A673 (cell line): ENCODE results near the gene PITX1. TPM values are rescaled to one million over a fixed set of nuclear protein-coding genes. Genes with fewer than 3 reads are reported as not detected.

Source experiments
- BruUV-seq: library from RNA; stranded (reverse); fragments of 400-500 nt; replicated peaks from 2 replicates; lab custom pipeline; 2021; lab: Mats Ljungman, UMichigan
- CTCF ChIA-PET: fragments of 300-600 bp; sonication (Branson Sonifier 250); formaldehyde crosslinking; loops from one replicate; lab custom pipeline; 2022; ENCODE audit warnings: antibody characterized with exemption; lab: Charles Lee
- POLR2A ChIA-PET: fragments of 300-600 bp; sonication (Branson Sonifier 250); formaldehyde crosslinking; loops from one replicate; lab custom pipeline; 2022; ENCODE audit warnings: antibody characterized with exemption; ENCODE audit not compliant: low non-redundant PET; lab: Charles Lee
- DNase-seq: peaks from one replicate; pipeline ENCODE4 v3.0.0-alpha.2; 2015; ENCODE audit warnings: low spot score
- H3K27ac ChIP-seq: fragments of 200-600 bp; sonication (generic); 2 replicates; pipeline ENCODE4 v1.5.1; 2016; ENCODE audit warnings: mixed run types, low read depth, mild to moderate bottlenecking, mixed read lengths, antibody characterized with exemption, low read length; ENCODE audit not compliant: poor library complexity, severe bottlenecking
- H3K27me3 ChIP-seq: fragments of 200-600 bp; sonication (generic); replicated peaks from 2 replicates; pipeline ENCODE4 v1.6.1; 2017; ENCODE audit warnings: mixed run types, low read depth, mild to moderate bottlenecking, mixed read lengths, antibody characterized with exemption, low read length; ENCODE audit not compliant: insufficient read depth, poor library complexity
- H3K36me3 ChIP-seq: fragments of 200-600 bp; sonication (generic); 2 replicates; pipeline ENCODE4 v1.6.1; 2016; ENCODE audit warnings: mixed run types, mild to moderate bottlenecking, mixed read lengths, antibody characterized with exemption, low read length; ENCODE audit not compliant: insufficient read depth, poor library complexity, severe bottlenecking
- H3K4me1 ChIP-seq: fragments of 200-600 bp; sonication (generic); 2 replicates; pipeline ENCODE4 v1.6.1; 2017; ENCODE audit warnings: mixed run types, mild to moderate bottlenecking, mixed read lengths, antibody characterized with exemption, low read length; ENCODE audit not compliant: insufficient read depth, poor library complexity, severe bottlenecking
- H3K4me3 ChIP-seq: fragments of 200-600 bp; sonication (generic); 2 replicates; pipeline ENCODE4 v1.5.1; 2016; ENCODE audit warnings: low read depth, mixed run types, mild to moderate bottlenecking, mixed read lengths, low read length; ENCODE audit not compliant: poor library complexity, severe bottlenecking
- H3K9me3 ChIP-seq: fragments of 200-600 bp; sonication (generic); 2 replicates; pipeline ENCODE4 v1.6.1; 2016; ENCODE audit warnings: mixed run types, low read depth, mild to moderate bottlenecking, mixed read lengths, antibody characterized with exemption, low read length; ENCODE audit not compliant: poor library complexity, severe bottlenecking
- CTCF ChIP-seq: fragments of 300-800, 200-600 bp; sonication (generic); conservative IDR thresholded peaks from 2 replicates; pipeline ENCODE4 v1.5.1; 2017; ENCODE audit warnings: low read depth, mild to moderate bottlenecking, antibody characterized with exemption, low read length, moderate library complexity, mixed read lengths
- EZH2 ChIP-seq: fragments of 200-600 bp; sonication (generic); IDR thresholded peaks from 2 replicates; pipeline ENCODE4 v1.6.1; 2017; ENCODE audit warnings: borderline replicate concordance, low read depth, mild to moderate bottlenecking, mixed read lengths, antibody characterized with exemption, low read length; ENCODE audit not compliant: poor library complexity, severe bottlenecking
- intact Hi-C: fragments of 100-400 bp; cut with micrococcal nuclease; formaldehyde crosslinking; loops from one replicate; pipeline ENCODE4 v1.10.0; 2022; ENCODE audit not compliant: unreplicated experiment
- total RNA-seq: library from RNA; stranded (reverse); gene quantifications from 2 replicates; pipeline ENCODE4 v1.2.3, GENCODE V29; 2021

The PITX1 gene
- total RNA-seq, 1 experiment from 2014 or later: 2.0 TPM

DNA sequence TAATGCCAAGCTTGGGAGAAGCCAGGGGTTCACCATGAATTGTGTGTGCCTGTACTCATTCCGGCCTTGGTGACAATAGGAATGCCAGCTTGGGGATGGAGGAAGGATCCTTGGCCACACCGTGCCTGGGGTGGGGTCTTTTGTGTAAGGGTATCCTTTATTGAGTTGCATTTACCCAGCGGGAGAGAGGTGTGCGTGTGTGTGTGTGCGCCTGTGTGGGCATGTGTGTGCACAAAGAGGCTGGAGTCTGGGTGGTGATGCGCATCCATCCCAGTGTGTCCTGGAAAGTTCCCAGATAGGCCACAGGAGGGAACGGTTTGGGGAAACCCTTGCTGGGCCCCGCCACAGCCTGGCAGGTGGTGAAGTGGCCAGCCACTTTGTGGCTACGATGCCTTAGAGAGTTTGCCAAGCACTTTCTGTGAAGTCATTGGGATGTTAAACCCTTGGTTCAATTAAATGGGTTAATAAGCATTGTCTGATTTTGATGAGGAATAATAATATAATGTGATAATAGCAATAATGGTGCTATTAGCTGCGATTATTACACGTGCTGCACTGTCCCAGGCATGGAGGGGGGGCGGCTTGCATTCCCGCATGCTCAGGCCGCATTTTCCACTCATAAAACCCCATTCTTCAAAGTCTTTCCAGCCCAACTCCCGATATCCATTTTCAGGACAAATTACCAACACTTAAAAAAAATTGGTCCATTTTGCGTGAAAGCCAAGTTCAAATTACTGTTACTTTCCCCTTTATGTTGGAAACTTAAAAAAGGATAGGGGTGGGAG lies 13.7 kb downstream of the PITX1 start:
- H3K4me1 ChIP-seq: no peaks in the 10 kb centered on the region
- no TSS peak for BruUV-seq
- intact Hi-C loops: no loop called here
- no peaks in the 10 kb centered on the region for H3K27me3 ChIP-seq
- DNase-seq: no peak
- no peak for TF ChIP-seq CTCF
- TF ChIP-seq EZH2: no peak
- H3K27ac ChIP-seq: no peak overlapping the region
- no peaks in the 10 kb centered on the region for H3K36me3 ChIP-seq
- POLR2A ChIA-PET: no interaction called here
- CTCF ChIA-PET: no interaction called here
- H3K4me3 ChIP-seq: no peak overlapping the region
- no peaks in the 10 kb centered on the region for H3K9me3 ChIP-seq

- Histone ChIP-seq H3K27ac (no peak overlapping the region), H3K4me3 (no peak overlapping the region), H3K4me1 (no peaks in the 10 kb centered on the region), H3K36me3 (no peaks in the 10 kb centered on the region), H3K27me3 (no peaks in the 10 kb centered on the region), H3K9me3 (no peaks in the 10 kb centered on the region)
- no TSS peak for BruUV-seq
- intact Hi-C loops: no loop called here
- no peak for DNase-seq
- ChIA-PET CTCF (no interaction called here), POLR2A (no interaction called here)
- TF ChIP-seq CTCF: no peak
- no peak for TF ChIP-seq EZH2
Observed at GRCh38 chr5:135019314-135019713, 14.7 kb downstream of the PITX1 start.

GRCh38 chr5:135018457-135018856 lies 15.6 kb downstream of the PITX1 start:
- Histone ChIP-seq H3K4me1 (no peaks in the 10 kb centered on the region), H3K27ac (no peak overlapping the region), H3K36me3 (no peaks in the 10 kb centered on the region), H3K27me3 (no peaks in the 10 kb centered on the region), H3K4me3 (no peak overlapping the region), H3K9me3 (no peaks in the 10 kb centered on the region)
- TF ChIP-seq CTCF: no peak
- no peak for TF ChIP-seq EZH2
- no peak for DNase-seq
- intact Hi-C loops: no loop called here
- ChIA-PET POLR2A (no interaction called here), CTCF (no interaction called here)
- no TSS peak for BruUV-seq
